ENCODE data around the gene FAM240A.

Gene FAM240A

GRCh38 chr3:46666453-46666845 lies 54.1 kb downstream of the FAM240A start:
- TF ChIP-seq REST (IDR thresholded peaks at IDR 0.05; ENCODE audit: insufficient read depth in 1 of 2, low read depth in 2 of 2, low read length in 2 of 2) (no peak), TAF1 (IDR thresholded peaks at IDR 0.05; ENCODE audit: borderline replicate concordance, insufficient read depth, low read length) (no peak), SIN3A (IDR thresholded peaks at IDR 0.05; ENCODE audit: borderline replicate concordance, insufficient read depth, low read length) (no peak), FOXP2 (optimal IDR thresholded peaks at IDR 0.05; ENCODE audit: borderline replicate concordance, extremely low read depth, extremely low read length, insufficient read depth) (no peak), POLR2AphosphoS5 (IDR thresholded peaks at IDR 0.05; ENCODE audit: low read depth, low read length) (no peak)

- TF ChIP-seq REST (IDR thresholded peaks at IDR 0.05; ENCODE audit: insufficient read depth in 1 of 2, low read depth in 2 of 2, low read length in 2 of 2) (no peak), TAF1 (IDR thresholded peaks at IDR 0.05; ENCODE audit: borderline replicate concordance, insufficient read depth, low read length) (no peak), SIN3A (IDR thresholded peaks at IDR 0.05; ENCODE audit: borderline replicate concordance, insufficient read depth, low read length) (no peak), FOXP2 (optimal IDR thresholded peaks at IDR 0.05; ENCODE audit: borderline replicate concordance, extremely low read depth, extremely low read length, insufficient read depth) (no peak)
Measured at GRCh38 chr3:46667061-46667621, 54.8 kb downstream of the FAM240A start.

- TF ChIP-seq SIN3A (IDR thresholded peaks at IDR 0.05; ENCODE audit: borderline replicate concordance, insufficient read depth, low read length) = no peak
- TF ChIP-seq TAF1 (IDR thresholded peaks at IDR 0.05; ENCODE audit: borderline replicate concordance, insufficient read depth, low read length) = no peak
- no peak for TF ChIP-seq POLR2AphosphoS5 (IDR thresholded peaks at IDR 0.05; ENCODE audit: low read depth, low read length)
- no peak for TF ChIP-seq REST (IDR thresholded peaks at IDR 0.05; ENCODE audit: insufficient read depth in 1 of 2, low read depth in 2 of 2, low read length in 2 of 2)
- no peak for TF ChIP-seq FOXP2 (optimal IDR thresholded peaks at IDR 0.05; ENCODE audit: borderline replicate concordance, extremely low read depth, extremely low read length, insufficient read depth)
Measured at GRCh38 chr3:46667657-46668056, 55.3 kb downstream of the FAM240A start.

- TF ChIP-seq REST (IDR thresholded peaks at IDR 0.05; ENCODE audit: insufficient read depth in 1 of 2, low read depth in 2 of 2, low read length in 2 of 2) = no peak
- no peak for TF ChIP-seq FOXP2 (optimal IDR thresholded peaks at IDR 0.05; ENCODE audit: borderline replicate concordance, extremely low read depth, extremely low read length, insufficient read depth)
- TF ChIP-seq TAF1 (IDR thresholded peaks at IDR 0.05; ENCODE audit: borderline replicate concordance, insufficient read depth, low read length) = no peak
- TF ChIP-seq POLR2AphosphoS5 (IDR thresholded peaks at IDR 0.05; ENCODE audit: low read depth, low read length) = no peak
Measured at GRCh38 chr3:46668116-46668515, 55.8 kb downstream of the FAM240A start.

- no peak for TF ChIP-seq FOXP2 (optimal IDR thresholded peaks at IDR 0.05; ENCODE audit: borderline replicate concordance, extremely low read depth, extremely low read length, insufficient read depth)
- no peak for TF ChIP-seq REST (IDR thresholded peaks at IDR 0.05; ENCODE audit: insufficient read depth in 1 of 2, low read depth in 2 of 2, low read length in 2 of 2)
- TF ChIP-seq SIN3A (IDR thresholded peaks at IDR 0.05; ENCODE audit: borderline replicate concordance, insufficient read depth, low read length) = no peak
- no peak for TF ChIP-seq TAF1 (IDR thresholded peaks at IDR 0.05; ENCODE audit: borderline replicate concordance, insufficient read depth, low read length)
- no peak for TF ChIP-seq POLR2AphosphoS5 (IDR thresholded peaks at IDR 0.05; ENCODE audit: low read depth, low read length)
Measured at GRCh38 chr3:46668591-46668990, 56.3 kb downstream of the FAM240A start.
